HAP-1 (cell line): ENCODE results near the gene SCN3B.
"Not testable (repeated sequence)": the region's sequence is repeated elsewhere in the genome, so short reads cannot be mapped to it uniquely, and the experiment has no call there.

Experiments used
- DNase-seq, 2 experiments: peaks; one replicate each; pipeline ENCODE4 v3.0.0-alpha.2; 2016 to 2020; ENCODE audit warnings: low spot score in 2 of 2
- H3K27me3 ChIP-seq: fragments of 250-450 bp; sonication (Bioruptor Pico); 2 replicates; pipeline ENCODE4 v1.5.1; 2020; ENCODE audit warnings: low read depth, mild to moderate bottlenecking, moderate library complexity
- H3K36me3 ChIP-seq: fragments of 250-450 bp; sonication (Bioruptor Pico); replicated peaks from 2 replicates; pipeline ENCODE4 v1.5.1; 2020; ENCODE audit warnings: mild to moderate bottlenecking
- H3K4me1 ChIP-seq: fragments of 250-450 bp; sonication (Bioruptor Pico); 2 replicates; pipeline ENCODE4 v1.5.1; 2020; ENCODE audit warnings: mild to moderate bottlenecking
- H3K4me3 ChIP-seq: fragments of 250-450 bp; sonication (Bioruptor Pico); 2 replicates; pipeline ENCODE4 v1.5.1; 2020; ENCODE audit warnings: mild to moderate bottlenecking, moderate library complexity
- H3K9me3 ChIP-seq: fragments of 250-450 bp; sonication (Bioruptor Pico); 2 replicates; pipeline ENCODE4 v1.5.1; 2020; ENCODE audit warnings: mild to moderate bottlenecking, moderate library complexity
- in situ Hi-C: fragments of 300-500 bp; cut with MboI; formaldehyde crosslinking; loops from 3 replicates; pipeline ENCODE4 v1.14.3; 2020; ENCODE audit warnings: low sequenced_read_pairs, inconsistent platforms, mixed read lengths

The SCN3B gene

DNA sequence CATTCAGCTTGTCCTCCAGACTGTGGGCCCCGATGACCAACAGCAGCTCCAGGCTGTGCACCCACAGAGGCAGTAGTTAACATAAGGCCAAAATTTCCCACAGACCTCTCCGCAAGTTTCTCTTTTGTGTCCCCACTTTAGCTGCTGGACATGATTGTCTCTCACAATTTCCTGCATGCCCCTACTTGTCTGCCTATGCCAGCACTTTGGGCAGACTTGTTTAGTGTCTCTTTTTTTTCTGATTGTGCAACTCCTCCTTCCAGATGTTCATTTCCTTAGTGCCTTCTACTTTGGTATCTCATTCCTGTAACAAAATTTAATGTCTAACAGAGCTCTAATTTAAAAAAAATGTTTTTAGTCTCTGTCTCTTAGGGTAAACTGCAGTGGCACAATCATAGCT, 23.8 kb upstream of the SCN3B start:
- no peak overlapping the region for H3K4me3 ChIP-seq
- peaks cover 3% of the 10 kb centered on the region; the same call in 1 of the 2 replicates for H3K27me3 ChIP-seq
- H3K4me1 ChIP-seq = no peaks in the 10 kb centered on the region
- DNase-seq = no peak
- no peaks in the 10 kb centered on the region for H3K9me3 ChIP-seq
- no peaks in the 10 kb centered on the region for H3K36me3 ChIP-seq
- in situ Hi-C loops = no loop called here

DNA sequence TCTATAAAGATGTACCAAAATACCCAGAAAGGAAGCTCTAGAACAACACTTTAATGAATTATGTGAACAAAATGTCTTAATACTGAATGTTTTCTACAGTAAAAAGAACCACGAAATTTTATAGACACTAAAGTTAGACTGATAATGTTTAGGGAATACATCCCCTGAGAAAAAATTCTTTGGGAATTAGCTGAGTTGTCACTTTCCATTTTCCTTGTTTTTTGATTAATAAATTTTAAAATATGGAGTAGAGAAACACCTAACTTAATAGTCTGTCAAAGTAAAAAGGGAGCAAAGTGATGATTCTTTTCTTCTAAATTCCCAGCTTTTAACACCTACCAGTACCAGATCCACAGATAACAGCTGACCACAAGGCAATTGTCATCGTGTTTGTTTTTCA, 23.1 kb upstream of the SCN3B start:
- DNase-seq = no peak
- H3K4me3 ChIP-seq = no peak overlapping the region
- no peaks in the 10 kb centered on the region for H3K9me3 ChIP-seq
- in situ Hi-C loops = no loop called here
- peaks cover 3% of the 10 kb centered on the region; the same call in 1 of the 2 replicates for H3K27me3 ChIP-seq
- H3K4me1 ChIP-seq = no peaks in the 10 kb centered on the region
- H3K36me3 ChIP-seq = no peaks in the 10 kb centered on the region

DNA sequence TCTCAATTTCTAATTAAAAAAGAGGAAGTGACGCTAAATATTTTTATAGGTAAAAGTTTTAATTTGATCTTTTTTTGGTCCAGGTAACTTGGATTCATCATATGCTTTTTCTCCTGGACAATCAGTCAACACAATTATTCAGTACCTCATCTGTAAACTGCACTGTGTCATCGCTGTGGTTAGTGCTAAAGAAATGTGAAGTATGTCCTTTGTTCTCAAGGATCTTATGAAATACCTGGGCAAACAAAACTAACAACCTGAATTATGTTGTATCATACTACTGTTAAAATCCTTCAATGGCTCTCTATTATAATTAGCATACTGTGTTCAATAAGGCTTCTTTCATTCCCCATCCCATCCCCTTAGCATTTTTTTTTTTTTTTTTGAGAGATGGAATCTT, 19.9 kb upstream of the SCN3B start:
- Histone ChIP-seq H3K27me3 (no peaks in the 10 kb centered on the region), H3K36me3 (no peaks in the 10 kb centered on the region), H3K4me3 (no peak overlapping the region), H3K4me1 (no peaks in the 10 kb centered on the region), H3K9me3 (no peaks in the 10 kb centered on the region)
- no peak for DNase-seq
- in situ Hi-C loops = no loop called here

DNA sequence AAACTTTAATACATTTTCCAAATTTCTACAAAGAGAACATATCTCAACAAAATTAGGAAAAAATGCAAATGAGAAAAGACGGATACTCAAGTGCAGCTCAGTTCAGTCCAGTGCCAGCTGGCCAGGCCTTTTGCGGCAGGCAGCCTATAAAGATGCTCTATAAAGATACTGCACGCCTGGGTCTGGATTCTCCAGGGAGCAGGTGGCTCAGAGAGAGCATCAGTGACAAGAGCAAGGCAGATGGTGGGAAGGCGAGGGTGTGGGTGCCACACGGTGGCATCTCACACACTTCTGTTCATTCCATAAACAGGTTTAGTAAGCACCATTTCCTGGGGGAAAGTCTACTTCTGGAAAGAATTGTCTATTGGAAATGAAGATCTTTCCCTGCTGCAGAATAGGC, 18.1 kb upstream of the SCN3B start:
- Histone ChIP-seq H3K36me3 (no peaks in the 10 kb centered on the region), H3K27me3 (no peaks in the 10 kb centered on the region), H3K9me3 (no peaks in the 10 kb centered on the region), H3K4me1 (no peaks in the 10 kb centered on the region), H3K4me3 (no peak overlapping the region)
- DNase-seq = no peak
- in situ Hi-C loops = no loop called here

GRCh38 chr11:123671534-123671933, 17.1 kb upstream of the SCN3B start:
- no peak for DNase-seq
- H3K36me3 ChIP-seq = no peaks in the 10 kb centered on the region
- in situ Hi-C loops = no loop called here

DNA sequence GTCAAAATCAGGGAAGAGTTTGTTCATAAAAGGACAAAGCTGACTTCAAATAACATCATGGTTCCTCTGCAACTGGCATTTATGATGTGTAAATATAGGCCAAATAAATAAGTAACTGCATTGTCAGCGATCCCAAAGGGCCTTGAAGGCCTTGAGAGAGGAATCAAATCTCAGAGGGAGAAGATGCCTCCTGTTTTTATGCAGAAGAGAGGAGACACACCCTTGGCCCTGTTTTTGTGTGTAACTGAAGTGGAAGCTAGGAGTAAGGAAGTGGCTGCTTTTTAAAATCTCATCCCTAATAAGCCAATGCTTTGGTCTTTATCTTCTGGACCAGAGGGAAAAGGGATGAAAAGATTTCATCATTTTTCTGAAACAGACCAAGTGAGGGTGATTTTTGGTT, 15.7 kb upstream of the SCN3B start:
- H3K9me3 ChIP-seq = no peaks in the 10 kb centered on the region

More at GRCh38 chr11:123671534-123671933, 17.1 kb upstream of the SCN3B start:
- Histone ChIP-seq H3K4me1 (no peaks in the 10 kb centered on the region), H3K27me3 (no peaks in the 10 kb centered on the region), H3K9me3 (no peaks in the 10 kb centered on the region), H3K4me3 (no peak overlapping the region)

GRCh38 chr11:123665306-123665705, 10.9 kb upstream of the SCN3B start:
- Histone ChIP-seq H3K4me1 (no peaks in the 10 kb centered on the region), H3K4me3 (no peak overlapping the region), H3K27me3 (no peaks in the 10 kb centered on the region), H3K9me3 (no peaks in the 10 kb centered on the region), H3K36me3 (no peaks in the 10 kb centered on the region)
- DNase-seq = no peak
- in situ Hi-C loops = no loop called here

More for the DNA sequence above, 15.7 kb upstream of the SCN3B start:
- no peak for DNase-seq
- Histone ChIP-seq H3K27me3 (no peaks in the 10 kb centered on the region), H3K4me1 (no peaks in the 10 kb centered on the region), H3K36me3 (no peaks in the 10 kb centered on the region), H3K4me3 (no peak overlapping the region)
- in situ Hi-C loops = no loop called here

DNA sequence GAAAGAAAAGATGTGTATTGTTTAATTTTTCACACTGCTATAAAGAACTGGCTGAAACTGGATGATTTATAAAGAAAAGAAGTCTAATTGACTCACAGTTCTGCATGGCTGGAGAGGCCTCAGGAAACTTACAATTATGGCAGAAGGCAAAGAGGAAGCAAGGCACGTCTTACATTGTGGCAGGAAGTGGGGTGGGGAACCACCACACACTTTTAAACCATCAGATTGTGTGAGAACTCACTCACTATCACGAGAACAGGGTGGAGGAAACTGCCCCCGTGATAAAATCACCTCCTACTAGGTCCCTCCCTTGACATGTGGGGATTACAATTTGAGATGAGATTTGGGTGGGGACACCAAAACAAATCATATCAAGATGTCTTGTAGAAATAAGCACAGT, 5.5 kb upstream of the SCN3B start:
- H3K27me3 ChIP-seq, in situ Hi-C loops, DNase-seq, H3K4me1 ChIP-seq, H3K4me3 ChIP-seq, H3K9me3 ChIP-seq, H3K36me3 ChIP-seq: not testable (repeated sequence)

GRCh38 chr11:123659311-123659710, 4.9 kb upstream of the SCN3B start:
- Histone ChIP-seq H3K27me3 (no peaks in the 10 kb centered on the region), H3K4me1 (no peaks in the 10 kb centered on the region), H3K9me3 (no peaks in the 10 kb centered on the region), H3K4me3 (no peak overlapping the region), H3K36me3 (no peaks in the 10 kb centered on the region)
- in situ Hi-C loops = no loop called here
- no peak for DNase-seq

GRCh38 chr11:123653827-123654565, 428 bp downstream of the SCN3B start:
- in situ Hi-C loops = no loop called here
- Histone ChIP-seq H3K4me3 (peak overlapping the region; percentile 42), H3K9me3 (no peaks in the 10 kb centered on the region), H3K4me1 (no peaks in the 10 kb centered on the region), H3K36me3 (no peaks in the 10 kb centered on the region), H3K27me3 (0 out of 2 replicates have a peak, but pooled peaks cover 2% of the 10 kb centered on the region)
- DNase-seq = peak in 1 of 2 experiments; percentile 70

- H3K4me1 ChIP-seq = no peaks in the 10 kb centered on the region
- in situ Hi-C loops = no loop called here
- H3K9me3 ChIP-seq = no peaks in the 10 kb centered on the region
- no peak for DNase-seq
- H3K4me3 ChIP-seq = peak overlapping the region; percentile 42
- H3K36me3 ChIP-seq = no peaks in the 10 kb centered on the region
- 0 out of 2 replicates have a peak, but pooled peaks cover 2% of the 10 kb centered on the region for H3K27me3 ChIP-seq
Observed at GRCh38 chr11:123653483-123653826, 969 bp downstream of the SCN3B start.

- H3K27me3 ChIP-seq = 0 out of 2 replicates have a peak, but pooled peaks cover 2% of the 10 kb centered on the region
- no peak for DNase-seq
- in situ Hi-C loops = no loop called here
- no peak overlapping the region for H3K4me3 ChIP-seq
- H3K36me3 ChIP-seq = no peaks in the 10 kb centered on the region
- H3K9me3 ChIP-seq = no peaks in the 10 kb centered on the region
- H3K4me1 ChIP-seq = no peaks in the 10 kb centered on the region
Observed at GRCh38 chr11:123652599-123652998, 1.8 kb downstream of the SCN3B start.

DNA sequence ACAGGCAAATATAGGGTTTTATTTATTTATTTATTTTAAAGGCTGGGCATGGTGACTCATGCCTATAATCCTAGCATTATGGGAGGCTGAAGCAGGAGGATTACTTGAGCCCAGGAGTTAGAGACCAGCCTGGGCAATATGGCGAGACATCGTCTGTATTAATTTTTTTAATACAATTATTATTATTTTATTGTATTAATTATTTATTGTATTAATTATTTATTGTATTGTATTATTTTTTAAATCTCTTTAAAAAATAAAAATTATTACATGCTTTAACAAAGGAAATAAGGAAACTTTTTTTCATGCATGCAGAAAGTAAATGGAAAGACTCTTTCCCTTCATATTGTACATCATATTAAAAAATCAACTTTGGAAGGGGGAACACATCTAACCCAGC, 3.5 kb downstream of the SCN3B start:
- in situ Hi-C loops = no loop called here

DNA sequence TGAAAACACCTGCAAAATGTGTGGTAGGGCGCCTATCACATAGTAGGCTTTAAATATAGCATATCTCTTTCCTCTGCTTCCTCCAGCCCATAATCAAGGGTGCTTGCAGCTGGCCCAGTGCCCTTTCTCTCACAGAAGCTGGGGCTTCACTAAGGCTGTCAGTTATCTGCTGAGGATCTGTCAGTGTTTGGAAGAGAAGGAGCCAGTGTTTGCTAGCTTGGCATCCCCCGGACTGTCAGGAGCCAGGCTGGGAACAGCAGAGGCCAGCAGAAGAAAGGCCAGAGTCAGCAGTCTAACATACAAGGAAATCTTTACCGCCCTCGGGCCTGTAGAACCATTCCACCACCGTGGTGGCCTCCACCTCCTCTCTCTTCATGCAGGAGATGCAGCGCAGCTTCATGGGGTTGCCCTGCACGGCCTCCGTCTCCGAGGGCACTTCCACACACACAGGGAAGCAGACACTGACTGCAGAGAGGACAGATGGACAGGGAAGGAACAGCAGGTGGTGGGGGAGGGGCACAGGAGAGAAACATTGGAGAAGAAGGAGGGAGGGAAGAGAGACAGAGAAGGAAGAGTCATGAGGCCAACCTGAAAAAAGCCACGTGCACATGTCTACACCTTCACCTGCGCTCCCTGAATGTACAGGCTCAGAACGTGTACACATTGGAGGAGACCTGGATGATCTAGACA, 9.0 kb downstream of the SCN3B start:
- no peaks in the 10 kb centered on the region for H3K9me3 ChIP-seq
- DNase-seq = no peak
- no peak overlapping the region for H3K4me3 ChIP-seq
- no peaks in the 10 kb centered on the region for H3K4me1 ChIP-seq
- H3K36me3 ChIP-seq = no peaks in the 10 kb centered on the region
- no peaks in the 10 kb centered on the region for H3K27me3 ChIP-seq
- in situ Hi-C loops = loop anchor here (10.0 kb wide), 1 partner anchor 59 kb away; no protein-coding TSS in a partner anchor

More for the DNA sequence above, 3.5 kb downstream of the SCN3B start:
- no peaks in the 10 kb centered on the region for H3K9me3 ChIP-seq
- no peak for DNase-seq
- 0 out of 2 replicates have a peak, but pooled peaks cover 2% of the 10 kb centered on the region for H3K27me3 ChIP-seq
- H3K4me1 ChIP-seq = no peaks in the 10 kb centered on the region
- H3K36me3 ChIP-seq = no peaks in the 10 kb centered on the region
- no peak overlapping the region for H3K4me3 ChIP-seq
